Ovary (tissue), 9 donors: ENCODE measurements around the gene ARHGAP23. TPM values are rescaled to one million over a fixed set of nuclear protein-coding genes. Genes with fewer than 3 reads are reported as not detected.

ENCODE experiments used
- DNase-seq, 5 donors: peaks; one replicate each; pipeline ENCODE4 v3.0.0-alpha.2; 2019 to 2020
- H3K27ac ChIP-seq, 2 donors: fragments of 200-600 bp; one replicate each; pipeline versions ENCODE4 v1.5.1 to v1.8.0; 2019 to 2022
- H3K27me3 ChIP-seq: fragments of 200-600 bp; one replicate; pipeline ENCODE4 v1.8.0; 2022
- H3K36me3 ChIP-seq: fragments of 200-600 bp; sonication (generic); one replicate; pipeline ENCODE4 v1.5.1; 2019
- H3K4me1 ChIP-seq: one replicate; pipeline ENCODE4 v1.8.1; 2013; ENCODE audit warnings: mild to moderate bottlenecking, moderate library complexity; ENCODE audit not compliant: insufficient read depth
- H3K4me3 ChIP-seq: fragments of 200-600 bp; sonication (generic); one replicate; pipeline ENCODE4 v1.5.1; 2017
- H3K9me3 ChIP-seq, 2 donors: fragments of 200-600 bp in 1 of 2; sonication (generic) in 1 of 2; one replicate each; pipeline versions ENCODE4 v1.5.1 to v1.8.1; 2013 to 2019; ENCODE audit warnings: mild to moderate bottlenecking in 1 of 2, moderate library complexity in 1 of 2
- CTCF ChIP-seq, 3 donors: fragments of 450-650 bp in 2 of 3; fragments of 200-600 bp in 1 of 3; IDR thresholded peaks; one replicate each; pipeline versions ENCODE4 v1.5.1 to v1.8.0; 2016 to 2022; ENCODE audit warnings: antibody characterized with exemption in 3 of 3, mild to moderate bottlenecking in 1 of 3
- EP300 ChIP-seq: sonication (generic); formaldehyde crosslinking; IDR thresholded peaks from one replicate; pipeline ENCODE4 v1.6.1; 2017; ENCODE audit warnings: antibody characterized with exemption
- POLR2A ChIP-seq: fragments of 450-650 bp; IDR thresholded peaks from one replicate; pipeline ENCODE4 v1.6.1; 2017; ENCODE audit warnings: antibody characterized with exemption, mild to moderate bottlenecking, moderate library complexity
- WGBS, 3 donors: extraction: QIAGEN DNeasy Blood & Tissue Kit in 1 of 3; methylation state at CpG; one replicate each; pipeline versions ENCODE4 v1.1.5 to v1.1.7; 2013 to 2017; 5-methylcytosine and 5-hydroxymethylcytosine counted together
- intact Hi-C, 4 donors: fragments of 100-400 bp; cut with DNase I; formaldehyde crosslinking; loops; one replicate each; pipeline versions ENCODE4 v1.11.0 to v1.15.1; 2022 to 2023
- polyA plus RNA-seq, 2 donors: library from polyadenylated mRNA; stranded (reverse); fragments of 200-250 nt in 1 of 2; fragments of 350-450 nt in 1 of 2; fragmentation: Illumina TruSeq in 1 of 2; extraction: RNeasy Lipid Tissue Mini Kit (QIAGEN cat#74804) in 1 of 2; gene quantifications; one replicate each; pipeline ENCODE4 v1.2.3, GENCODE V29; 2013 to 2014
- total RNA-seq, 7 donors: library from RNA; depleted of rRNA in 2 of 7; stranded (reverse); fragments of >200 nt in 2 of 7; fragmentation: NEBNext Ultra II Directional in 3 of 7; extraction: Animal tissue kit (Norgen Biotek cat#: 25700) in 3 of 7; gene quantifications; one replicate each; pipeline versions ENCODE4 v1.1.0 to v1.2.4, GENCODE V29; 2016 to 2023
- donor health status: DM: no; HTN: no; CAD: no; lungs with moderate emphysema.
- donor health status: DM: no; HTN: no; CAD: no.
- donor health status: Bipolar disorder and iron deficiency.
- donor health status: DM: yes; HTN: yes; CAD: no.
- donor health status: DM: no; HTN: no; CAD: no.
- donor health status: DM: yes; HTN: yes; CAD: no.

ARHGAP23 gene
- total and polyA plus RNA-seq, 9 donors = 13.7 to 76.4 (median 45.3) TPM

- no peaks in the 10 kb centered on the region for H3K27me3 ChIP-seq
- H3K9me3 ChIP-seq = no peaks in the 10 kb centered on the region
- intact Hi-C loops = no loop called here
- H3K27ac ChIP-seq = no peak overlapping the region
- TF ChIP-seq POLR2A = no peak
- TF ChIP-seq EP300 = no peak
- TF ChIP-seq CTCF (IDR thresholded peaks at IDR 0.05) = no peak
- H3K4me3 ChIP-seq = no peak overlapping the region
- DNase-seq = peak in 1 of 5 donors; percentile 6
- H3K4me1 ChIP-seq = no peaks in the 10 kb centered on the region
- H3K36me3 ChIP-seq = no peaks in the 10 kb centered on the region
- 62 to 71% (median 67%) methylated on average over 8 of the region's 8 CpGs for WGBS, 3 donors
These were observed 107.6 kb downstream of the ARHGAP23 start for GRCh38 chr17:38535886-38536285.

- no peaks in the 10 kb centered on the region for H3K36me3 ChIP-seq
- no peaks in the 10 kb centered on the region for H3K27me3 ChIP-seq
- no peaks in the 10 kb centered on the region for H3K4me1 ChIP-seq
- no peak overlapping the region for H3K27ac ChIP-seq
- no peak overlapping the region for H3K4me3 ChIP-seq
- TF ChIP-seq POLR2A (no peak), EP300 (no peak), CTCF (IDR thresholded peaks at IDR 0.05) (no peak)
- peak in 1 of 5 donors; percentile 1 for DNase-seq
- H3K9me3 ChIP-seq = no peaks in the 10 kb centered on the region
- intact Hi-C loops = no loop called here
- WGBS, 3 donors = 74 to 79% (median 75%) methylated on average over 4 of the region's 4 CpGs
These were observed 108.4 kb downstream of the ARHGAP23 start for GRCh38 chr17:38536661-38537060.

- Histone ChIP-seq H3K4me3 (no peak overlapping the region), H3K36me3 (no peaks in the 10 kb centered on the region), H3K9me3 (no peaks in the 10 kb centered on the region), H3K4me1 (no peaks in the 10 kb centered on the region), H3K27ac (no peak overlapping the region), H3K27me3 (no peaks in the 10 kb centered on the region)
- DNase-seq = no peak
- intact Hi-C loops = no loop called here
- TF ChIP-seq EP300 (no peak), CTCF (IDR thresholded peaks at IDR 0.05) (no peak), POLR2A (no peak)
- WGBS, 3 donors = 92% methylated on average over 9 of the region's 9 CpGs
These were observed 110.6 kb downstream of the ARHGAP23 start for GRCh38 chr17:38538906-38539305.

- H3K4me3 ChIP-seq = no peak overlapping the region
- intact Hi-C loops = no loop called here
- TF ChIP-seq CTCF (IDR thresholded peaks at IDR 0.05) = no peak
- TF ChIP-seq EP300 = no peak
- TF ChIP-seq POLR2A = no peak
- H3K27me3 ChIP-seq = no peaks in the 10 kb centered on the region
- DNase-seq = no peak
- H3K27ac ChIP-seq = no peak overlapping the region
- 75 to 90% (median 78%) methylated on average over 8 of the region's 8 CpGs for WGBS, 3 donors
- no peaks in the 10 kb centered on the region for H3K36me3 ChIP-seq
- no peaks in the 10 kb centered on the region for H3K9me3 ChIP-seq
- no peaks in the 10 kb centered on the region for H3K4me1 ChIP-seq
These were observed 111.1 kb downstream of the ARHGAP23 start for GRCh38 chr17:38539386-38539785.
